PC-3 (cell line): ENCODE results near the gene PXT1. TPM values are rescaled to one million over a fixed set of nuclear protein-coding genes. Genes with fewer than 3 reads are reported as not detected.

ENCODE experiments used
- ATAC-seq: fragments of 200-7000 bp; cut with Tn5 transposase; 2 replicates; pipeline ENCODE4 v1.9.1; 2020; ENCODE audit warnings: mild to moderate bottlenecking, moderate library complexity
- BruUV-seq: library from RNA; stranded (reverse); fragments of 400-500 nt; replicated peaks from 2 replicates; lab custom pipeline; 2021; lab: Mats Ljungman, UMichigan
- CTCF ChIA-PET: fragments of 300-600 bp; sonication (Branson Sonifier 250); formaldehyde crosslinking; loops from one replicate; lab custom pipeline; 2022; ENCODE audit warnings: antibody characterized with exemption; lab: Charles Lee
- POLR2A ChIA-PET: fragments of 300-600 bp; sonication (Branson Sonifier 250); formaldehyde crosslinking; loops from one replicate; lab custom pipeline; 2022; ENCODE audit warnings: antibody characterized with exemption; ENCODE audit not compliant: unreplicated experiment; lab: Charles Lee
- DNase-seq: peaks from one replicate; pipeline ENCODE4 v3.0.0-alpha.2; 2015
- H2AFZ ChIP-seq: fragments of 300-600 bp; sonication (generic); 2 replicates; pipeline ENCODE4 v1.6.0; 2016; ENCODE audit warnings: antibody characterized with exemption, low read length
- H3F3A ChIP-seq: fragments of 300-600 bp; sonication (generic); one replicate; pipeline ENCODE4 v1.6.0; 2017; ENCODE audit warnings: antibody characterized with exemption, low read length, control low read depth, mild to moderate bottlenecking; ENCODE audit not compliant: unreplicated experiment
- H3K27ac ChIP-seq: fragments of 300-600 bp; sonication (generic); 2 replicates; pipeline ENCODE4 v1.5.1; 2016; ENCODE audit warnings: mild to moderate bottlenecking, low read length
- H3K27me3 ChIP-seq: fragments of 300-600 bp; sonication (generic); 2 replicates; pipeline ENCODE4 v1.6.1; 2016; ENCODE audit warnings: low read length, mixed read lengths
- H3K36me3 ChIP-seq: fragments of 300-600 bp; sonication (generic); 2 replicates; pipeline ENCODE4 v1.6.1; 2016; ENCODE audit warnings: low read depth, mixed run types, low read length, mixed read lengths
- H3K4me1 ChIP-seq: fragments of 300-600 bp; sonication (generic); 2 replicates; pipeline ENCODE4 v1.5.1; 2016; ENCODE audit warnings: low read length; ENCODE audit not compliant: insufficient read depth
- H3K4me2 ChIP-seq: fragments of 300-600 bp; sonication (generic); 2 replicates; pipeline ENCODE4 v1.6.0; 2016; ENCODE audit warnings: low read length
- H3K4me3 ChIP-seq: fragments of 300-600 bp; sonication (generic); 2 replicates; pipeline ENCODE4 v1.5.1; 2016; ENCODE audit warnings: mild to moderate bottlenecking, low read length, mixed read lengths
- H3K79me2 ChIP-seq: fragments of 300-600 bp; sonication (generic); 2 replicates; pipeline ENCODE4 v1.6.1; 2017; ENCODE audit warnings: low read length, mixed read lengths
- H3K9ac ChIP-seq: fragments of 300-600 bp; sonication (generic); 2 replicates; pipeline ENCODE4 v1.6.0; 2016; ENCODE audit warnings: mild to moderate bottlenecking, low read length
- H3K9me2 ChIP-seq: fragments of 300-600 bp; sonication (generic); replicated peaks from 2 replicates; pipeline ENCODE4 v1.6.1; 2016; ENCODE audit warnings: mixed run types, low read length, mixed read lengths
- H3K9me3 ChIP-seq: fragments of 300-600 bp; sonication (generic); 2 replicates; pipeline ENCODE4 v1.6.1; 2016; ENCODE audit warnings: low read length, mixed read lengths
- H4K20me1 ChIP-seq: fragments of 300-600 bp; sonication (generic); 2 replicates; pipeline ENCODE4 v1.6.1; 2016; ENCODE audit warnings: low read length, mixed read lengths
- EZH2 ChIP-seq: fragments of 300-600 bp; sonication (generic); IDR thresholded peaks from one replicate; pipeline ENCODE4 v1.6.1; 2017; ENCODE audit warnings: antibody characterized with exemption, mild to moderate bottlenecking, low read length; ENCODE audit not compliant: unreplicated experiment
- EZH2phosphoT487 ChIP-seq: fragments of 300-600 bp; sonication (generic); IDR thresholded peaks from 2 replicates; pipeline ENCODE4 v1.6.1; 2018; ENCODE audit warnings: mild to moderate bottlenecking, antibody characterized with exemption, low read length, borderline replicate concordance
- intact Hi-C: fragments of 100-400 bp; cut with micrococcal nuclease; formaldehyde crosslinking; loops from 2 replicates; pipeline ENCODE4 v1.9.0; 2023
- total RNA-seq: library from RNA; depleted of rRNA; stranded (reverse); fragments of >200 nt; gene quantifications from 2 replicates; pipeline ENCODE4 v1.2.3, GENCODE V29; 2014
- TF ChIP-seq, protein P1 (sequence below): fragments of 300-600 bp; sonication (generic); conservative IDR thresholded peaks from 2 replicates; pipeline ENCODE4 v1.5.1; 2017; ENCODE audit warnings: antibody characterized with exemption, low read depth, mild to moderate bottlenecking, low read length

PXT1 gene
- total RNA-seq, 1 experiment from 2014 or later, result not detected

- POLR2A ChIA-PET, result no interaction called here
- no TSS peak for BruUV-seq
Observed at GRCh38 chr6:36372088-36372487, 70.6 kb downstream of the PXT1 start.

DNA sequence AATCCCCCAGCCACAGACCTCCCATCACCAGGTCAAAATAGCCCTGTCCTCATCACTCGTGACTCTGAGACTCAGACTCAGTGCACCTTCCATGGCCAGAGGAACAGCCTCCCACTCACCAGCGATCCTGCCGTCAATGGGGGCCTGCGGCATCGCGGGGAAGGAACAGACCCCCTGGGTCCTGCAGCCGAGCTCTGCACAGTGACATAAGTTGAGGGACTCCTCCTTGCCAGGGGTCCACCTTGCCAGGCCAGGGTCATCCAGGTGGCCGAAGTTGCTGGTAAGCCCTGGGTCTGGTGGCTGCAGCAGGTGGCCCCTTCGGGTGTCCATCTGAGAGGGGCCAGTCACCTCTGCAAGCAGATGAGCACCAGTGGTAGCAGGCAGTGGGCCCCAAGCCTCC is 71.4 kb downstream of the PXT1 start:
- no peaks in the 10 kb centered on the region for H4K20me1 ChIP-seq
- ATAC-seq, result no peak
- intact Hi-C loops, result no loop called here
- H3K36me3 ChIP-seq, result no peaks in the 10 kb centered on the region
- H3K4me3 ChIP-seq, result no peak overlapping the region
- no peaks in the 10 kb centered on the region for H3K4me1 ChIP-seq
- no peaks in the 10 kb centered on the region for H3K9me3 ChIP-seq
- POLR2A ChIA-PET, result no interaction called here
- H3K27ac ChIP-seq, result no peak overlapping the region
- no peak for TF ChIP-seq EZH2
- TF ChIP-seq, protein P1, sequence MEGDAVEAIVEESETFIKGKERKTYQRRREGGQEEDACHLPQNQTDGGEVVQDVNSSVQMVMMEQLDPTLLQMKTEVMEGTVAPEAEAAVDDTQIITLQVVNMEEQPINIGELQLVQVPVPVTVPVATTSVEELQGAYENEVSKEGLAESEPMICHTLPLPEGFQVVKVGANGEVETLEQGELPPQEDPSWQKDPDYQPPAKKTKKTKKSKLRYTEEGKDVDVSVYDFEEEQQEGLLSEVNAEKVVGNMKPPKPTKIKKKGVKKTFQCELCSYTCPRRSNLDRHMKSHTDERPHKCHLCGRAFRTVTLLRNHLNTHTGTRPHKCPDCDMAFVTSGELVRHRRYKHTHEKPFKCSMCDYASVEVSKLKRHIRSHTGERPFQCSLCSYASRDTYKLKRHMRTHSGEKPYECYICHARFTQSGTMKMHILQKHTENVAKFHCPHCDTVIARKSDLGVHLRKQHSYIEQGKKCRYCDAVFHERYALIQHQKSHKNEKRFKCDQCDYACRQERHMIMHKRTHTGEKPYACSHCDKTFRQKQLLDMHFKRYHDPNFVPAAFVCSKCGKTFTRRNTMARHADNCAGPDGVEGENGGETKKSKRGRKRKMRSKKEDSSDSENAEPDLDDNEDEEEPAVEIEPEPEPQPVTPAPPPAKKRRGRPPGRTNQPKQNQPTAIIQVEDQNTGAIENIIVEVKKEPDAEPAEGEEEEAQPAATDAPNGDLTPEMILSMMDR, result no peak
- TF ChIP-seq EZH2phosphoT487, result no peak
- H3K79me2 ChIP-seq, result no peaks in the 10 kb centered on the region
- H3K4me2 ChIP-seq, result no peak overlapping the region
- no peaks in the 10 kb centered on the region for H3K9me2 ChIP-seq
- no peak for DNase-seq
- BruUV-seq, result no TSS peak
- no peaks in the 10 kb centered on the region for H3F3A ChIP-seq
- no peak overlapping the region for H3K9ac ChIP-seq
- no peak overlapping the region for H2AFZ ChIP-seq
- H3K27me3 ChIP-seq, result 0 out of 2 replicates have a peak, but pooled peaks cover 4% of the 10 kb centered on the region
- CTCF ChIA-PET, result no interaction called here

More at GRCh38 chr6:36372088-36372487, 70.6 kb downstream of the PXT1 start:
- CTCF ChIA-PET, result no interaction called here
- Histone ChIP-seq H3K4me3 (no peak overlapping the region), H4K20me1 (no peaks in the 10 kb centered on the region), H3K9me3 (no peaks in the 10 kb centered on the region), H3F3A (no peaks in the 10 kb centered on the region), H3K36me3 (no peaks in the 10 kb centered on the region), H3K4me2 (no peak overlapping the region), H3K79me2 (no peaks in the 10 kb centered on the region), H3K27ac (no peak overlapping the region), H3K9me2 (no peaks in the 10 kb centered on the region), H2AFZ (no peak overlapping the region), H3K27me3 (0 out of 2 replicates have a peak, but pooled peaks cover 4% of the 10 kb centered on the region), H3K9ac (no peak overlapping the region), H3K4me1 (no peaks in the 10 kb centered on the region)
- TF ChIP-seq, protein P1, result no peak
- TF ChIP-seq EZH2 (no peak), EZH2phosphoT487 (no peak)
- intact Hi-C loops, result no loop called here
- ATAC-seq, result no peak
- no peak for DNase-seq

- intact Hi-C loops, result no loop called here
- no peak for DNase-seq
- H3K9me3 ChIP-seq, result no peaks in the 10 kb centered on the region
Observed at GRCh38 chr6:36370638-36371037, 72.0 kb downstream of the PXT1 start.

More at GRCh38 chr6:36370638-36371037, 72.0 kb downstream of the PXT1 start:
- Histone ChIP-seq H4K20me1 (no peaks in the 10 kb centered on the region), H3F3A (no peaks in the 10 kb centered on the region), H3K9me2 (no peaks in the 10 kb centered on the region), H3K9ac (no peak overlapping the region), H3K4me3 (no peak overlapping the region), H3K27me3 (0 out of 2 replicates have a peak, but pooled peaks cover 4% of the 10 kb centered on the region), H3K27ac (no peak overlapping the region), H3K4me1 (no peaks in the 10 kb centered on the region), H3K79me2 (no peaks in the 10 kb centered on the region), H3K36me3 (no peaks in the 10 kb centered on the region), H3K4me2 (no peak overlapping the region), H2AFZ (no peak overlapping the region)
- TF ChIP-seq EZH2phosphoT487 (no peak), EZH2 (no peak)
- TF ChIP-seq, protein P1, result no peak
- ATAC-seq, result no peak
- BruUV-seq, result no TSS peak
- ChIA-PET POLR2A (no interaction called here), CTCF (no interaction called here)
